Stimulated activated CD8-positive, alpha-beta memory T cell treated with anti-CD3 and anti-CD28 coated beads, Interleukin-4, amount 100 ng/mL, for 4 hours (primary cell): ENCODE results near the gene CDH4.

Source experiments
- DNase-seq, 2 donors: peaks; one replicate each; pipeline ENCODE4 v3.0.0-alpha.2; 2020; ENCODE audit warnings: low read depth in 2 of 2, low spot score in 1 of 2

Gene CDH4

GRCh38 chr20:61739086-61739831 lies 487.2 kb downstream of the CDH4 start:
- DNase-seq = no peak

GRCh38 chr20:61739832-61740118 lies 487.7 kb downstream of the CDH4 start:
- no peak for DNase-seq

GRCh38 chr20:61742097-61742825 lies 490.2 kb downstream of the CDH4 start:
- no peak for DNase-seq

- no peak for DNase-seq
Measured at GRCh38 chr20:61743606-61744005, 491.5 kb downstream of the CDH4 start.

GRCh38 chr20:61744691-61745396 lies 492.8 kb downstream of the CDH4 start:
- no peak for DNase-seq

GRCh38 chr20:61745397-61746146 lies 493.5 kb downstream of the CDH4 start:
- DNase-seq = no peak

- no peak for DNase-seq
Measured at GRCh38 chr20:61746147-61746646, 494.1 kb downstream of the CDH4 start.

GRCh38 chr20:61746781-61747180 lies 494.7 kb downstream of the CDH4 start:
- DNase-seq = no peak

- DNase-seq = no peak
Measured at GRCh38 chr20:61748376-61748775, 496.3 kb downstream of the CDH4 start.

GRCh38 chr20:61749406-61750075 lies 497.5 kb downstream of the CDH4 start:
- no peak for DNase-seq

- DNase-seq = no peak
Measured at GRCh38 chr20:61750093-61750492, 498.0 kb downstream of the CDH4 start.

- DNase-seq = no peak
Measured at GRCh38 chr20:61752576-61752975, 500.5 kb downstream of the CDH4 start.

- DNase-seq = no peak
Measured at GRCh38 chr20:61753316-61753942, 501.4 kb downstream of the CDH4 start.

GRCh38 chr20:61753987-61754956 lies 502.2 kb downstream of the CDH4 start:
- no peak for DNase-seq

- DNase-seq = no peak
Measured at GRCh38 chr20:61754976-61755778, 503.1 kb downstream of the CDH4 start.

GRCh38 chr20:61755971-61756845 lies 504.1 kb downstream of the CDH4 start:
- no peak for DNase-seq

- DNase-seq = no peak
Measured at GRCh38 chr20:61756966-61757677, 505.1 kb downstream of the CDH4 start.
